Right atrium auricular region (tissue), 2 donors: ENCODE results near the gene FRY. TPM values are rescaled to one million over a fixed set of nuclear protein-coding genes. Genes with fewer than 3 reads are reported as not detected.
A peak's percentile ranks its signal among the peaks of the same experiment; 100 is the strongest.

Experiments
- DNase-seq: peaks from one replicate; pipeline ENCODE4 v3.0.0-alpha.2; 2019; ENCODE audit warnings: low spot score
- H3K27ac ChIP-seq, 2 donors: fragments of 200-600 bp; sonication (generic); 1 replicate in 1 of 2; 2 replicates in 1 of 2; pipeline ENCODE4 v1.5.1; 2016 to 2019
- H3K27me3 ChIP-seq, 2 donors: fragments of 200-600 bp; sonication (generic); one replicate each; pipeline versions ENCODE4 v1.5.1 to v1.6.0; 2017 to 2019
- H3K36me3 ChIP-seq: fragments of 200-600 bp; sonication (generic); one replicate; pipeline ENCODE4 v1.5.1; 2016
- H3K4me1 ChIP-seq, 2 donors: fragments of 200-600 bp; sonication (generic); one replicate each; pipeline versions ENCODE4 v1.5.1 to v1.6.0; 2017 to 2019
- H3K4me3 ChIP-seq, 2 donors: fragments of 200-600 bp; sonication (generic); 1 replicate in 1 of 2; 2 replicates in 1 of 2; pipeline ENCODE4 v1.5.1; 2017 to 2019; ENCODE audit warnings: mild to moderate bottlenecking in 1 of 2, moderate library complexity in 1 of 2
- H3K9me3 ChIP-seq, 2 donors: fragments of 200-600 bp; sonication (generic); one replicate each; pipeline ENCODE4 v1.5.1; 2019
- total RNA-seq, 2 donors: library from RNA; depleted of rRNA; stranded (reverse); fragments of >200 nt; gene quantifications; one replicate each; pipeline ENCODE4 v1.1.0, GENCODE V29; 2016
- TF ChIP-seq, protein P1 (sequence below), 2 donors: fragments of 200-600 bp; sonication (generic); IDR thresholded peaks; one replicate each; pipeline ENCODE4 v1.5.1; 2019; ENCODE audit warnings: antibody characterized with exemption in 2 of 2

Gene FRY
- total RNA-seq, 2 donors from 2014 or later: 94.8 to 183 TPM

DNA sequence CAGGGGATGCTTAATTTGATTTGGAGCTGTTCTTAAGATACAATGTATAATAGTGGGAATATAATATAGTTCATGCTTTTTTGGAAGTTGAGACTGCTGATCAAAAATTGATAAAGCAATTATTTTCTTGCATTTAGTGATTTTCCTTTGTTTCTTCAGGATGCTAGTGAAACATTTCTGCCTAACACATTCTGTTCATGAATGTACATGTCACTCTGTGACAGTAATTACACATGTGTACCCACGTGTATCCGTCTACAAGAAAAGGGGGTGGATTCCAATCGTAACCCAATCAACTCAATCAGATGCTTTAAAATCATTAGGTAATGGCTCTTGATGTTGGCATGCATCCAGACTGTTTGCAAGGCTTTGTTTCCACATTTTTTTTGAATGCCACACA lies 5.0 kb upstream of the FRY start:
- Histone ChIP-seq H3K27ac (no peak overlapping the region), H3K9me3 (no peaks in the 10 kb centered on the region), H3K36me3 (no peaks in the 10 kb centered on the region), H3K27me3 (no peaks in the 10 kb centered on the region), H3K4me3 (no peak overlapping the region), H3K4me1 (peaks cover 0 to 23% of the 10 kb centered on the region in 2 donors)
- no peak for DNase-seq
- TF ChIP-seq, protein P1, sequence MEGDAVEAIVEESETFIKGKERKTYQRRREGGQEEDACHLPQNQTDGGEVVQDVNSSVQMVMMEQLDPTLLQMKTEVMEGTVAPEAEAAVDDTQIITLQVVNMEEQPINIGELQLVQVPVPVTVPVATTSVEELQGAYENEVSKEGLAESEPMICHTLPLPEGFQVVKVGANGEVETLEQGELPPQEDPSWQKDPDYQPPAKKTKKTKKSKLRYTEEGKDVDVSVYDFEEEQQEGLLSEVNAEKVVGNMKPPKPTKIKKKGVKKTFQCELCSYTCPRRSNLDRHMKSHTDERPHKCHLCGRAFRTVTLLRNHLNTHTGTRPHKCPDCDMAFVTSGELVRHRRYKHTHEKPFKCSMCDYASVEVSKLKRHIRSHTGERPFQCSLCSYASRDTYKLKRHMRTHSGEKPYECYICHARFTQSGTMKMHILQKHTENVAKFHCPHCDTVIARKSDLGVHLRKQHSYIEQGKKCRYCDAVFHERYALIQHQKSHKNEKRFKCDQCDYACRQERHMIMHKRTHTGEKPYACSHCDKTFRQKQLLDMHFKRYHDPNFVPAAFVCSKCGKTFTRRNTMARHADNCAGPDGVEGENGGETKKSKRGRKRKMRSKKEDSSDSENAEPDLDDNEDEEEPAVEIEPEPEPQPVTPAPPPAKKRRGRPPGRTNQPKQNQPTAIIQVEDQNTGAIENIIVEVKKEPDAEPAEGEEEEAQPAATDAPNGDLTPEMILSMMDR (IDR thresholded peaks at IDR 0.05): no peak

DNA sequence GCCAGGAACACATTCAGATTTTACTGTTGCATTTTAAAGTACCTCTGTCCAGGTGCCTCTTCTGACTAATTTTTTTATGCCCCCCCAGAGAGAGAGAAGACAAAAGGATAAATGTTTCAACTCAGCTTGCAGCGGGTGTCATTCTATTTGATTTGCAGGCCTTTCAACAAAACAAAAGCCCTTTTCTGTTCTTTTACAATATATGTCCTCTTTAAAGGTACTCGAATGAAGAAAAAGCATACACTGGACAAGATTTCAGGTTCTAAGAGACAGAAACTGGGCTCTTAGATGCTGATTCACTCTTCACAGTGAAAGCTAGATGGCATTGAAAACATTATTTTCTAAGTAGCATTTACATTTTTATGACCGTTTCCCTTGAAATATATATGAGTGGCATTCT lies 2.9 kb upstream of the FRY start:
- Histone ChIP-seq H3K27ac (no peak overlapping the region), H3K4me3 (no peak overlapping the region), H3K36me3 (no peaks in the 10 kb centered on the region), H3K27me3 (no peaks in the 10 kb centered on the region), H3K4me1 (peaks cover 0 to 16% of the 10 kb centered on the region in 2 donors), H3K9me3 (no peaks in the 10 kb centered on the region)
- TF ChIP-seq, protein P1 (IDR thresholded peaks at IDR 0.05): no peak
- DNase-seq: no peak

DNA sequence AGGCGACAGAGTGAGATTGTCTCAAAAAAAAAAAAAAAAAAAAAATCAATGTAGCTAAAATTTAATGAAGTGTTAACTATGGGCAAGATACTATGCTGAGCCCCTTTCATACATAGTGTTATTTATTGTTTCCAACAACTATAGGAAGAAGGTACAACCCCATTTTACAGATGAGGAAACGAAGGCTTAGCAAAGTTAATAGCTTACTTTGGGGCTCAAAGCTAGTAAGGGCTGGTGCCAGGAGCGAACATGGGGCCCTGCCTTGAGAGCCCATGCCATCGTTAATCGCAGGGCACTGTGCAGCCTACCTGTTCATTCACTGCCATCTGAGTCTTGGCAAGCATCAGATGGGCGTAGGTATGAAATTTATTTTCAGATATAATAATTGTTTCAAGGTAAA lies 1.9 kb upstream of the FRY start:
- TF ChIP-seq, protein P1 (IDR thresholded peaks at IDR 0.05): no peak
- Histone ChIP-seq H3K4me3 (no peak overlapping the region), H3K27ac (no peak overlapping the region), H3K9me3 (no peaks in the 10 kb centered on the region), H3K4me1 (peaks cover 0 to 16% of the 10 kb centered on the region in 2 donors), H3K36me3 (no peaks in the 10 kb centered on the region), H3K27me3 (no peaks in the 10 kb centered on the region)
- DNase-seq: no peak

DNA sequence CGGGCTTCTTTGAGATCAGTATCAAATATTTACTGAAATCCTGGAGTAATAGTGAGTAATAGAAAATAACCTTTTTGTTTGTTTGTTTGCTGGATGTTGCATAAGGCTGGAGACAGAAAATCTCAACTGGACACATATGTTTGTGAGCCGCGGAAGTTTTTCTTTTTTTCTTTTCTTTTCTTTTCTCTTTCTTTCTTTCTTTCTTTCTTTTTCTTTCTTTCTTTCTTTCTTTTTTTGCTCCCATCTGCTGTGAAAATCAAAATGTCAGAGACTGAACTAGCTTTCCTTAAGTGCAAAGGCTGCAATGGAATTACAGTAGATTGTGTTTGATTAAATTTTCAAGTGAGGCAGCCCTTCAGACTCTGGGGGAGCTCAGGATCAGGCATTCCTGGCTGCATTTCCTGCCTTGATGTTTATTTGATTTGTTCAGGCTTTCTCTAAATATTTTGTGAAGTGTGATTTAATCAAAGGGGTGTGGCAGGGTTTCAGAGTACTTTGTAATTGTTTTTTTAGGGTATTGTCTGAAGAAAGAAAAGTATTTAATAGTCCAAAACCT lies 319 bp downstream of the FRY start:
- Histone ChIP-seq H3K4me3 (peak overlapping the region; percentile 52 to 80), H3K27ac (peak overlapping the region; percentile 83 to 91), H3K9me3 (no peaks in the 10 kb centered on the region), H3K27me3 (no peaks in the 10 kb centered on the region), H3K36me3 (no peaks in the 10 kb centered on the region), H3K4me1 (peaks cover 0 to 22% of the 10 kb centered on the region in 2 donors)
- no peak for DNase-seq
- TF ChIP-seq, protein P1 (IDR thresholded peaks at IDR 0.05): no peak

DNA sequence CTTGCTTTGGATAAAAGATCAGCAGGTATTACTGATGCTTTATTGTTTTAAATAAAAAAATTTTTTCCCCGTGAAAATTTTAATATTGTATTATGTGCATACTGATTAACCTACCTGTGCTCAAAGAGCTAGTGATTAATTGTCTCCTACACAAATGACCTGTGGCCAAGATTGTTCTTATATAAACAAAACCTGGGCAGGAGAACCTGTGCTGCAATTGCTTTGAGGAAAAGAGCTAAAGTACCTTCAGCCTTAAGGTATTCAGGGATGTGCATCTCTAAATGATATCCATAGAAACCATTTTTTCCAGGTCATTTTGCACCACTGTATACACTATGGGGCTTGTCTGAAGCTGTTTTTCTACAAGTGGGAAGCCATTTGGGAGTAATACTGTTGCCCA lies 1.2 kb downstream of the FRY start:
- Histone ChIP-seq H3K27ac (no peak overlapping the region), H3K4me1 (peaks cover 0 to 22% of the 10 kb centered on the region in 2 donors), H3K9me3 (no peaks in the 10 kb centered on the region), H3K36me3 (no peaks in the 10 kb centered on the region), H3K4me3 (no peak overlapping the region), H3K27me3 (no peaks in the 10 kb centered on the region)
- TF ChIP-seq, protein P1 (IDR thresholded peaks at IDR 0.05): no peak
- DNase-seq: no peak

DNA sequence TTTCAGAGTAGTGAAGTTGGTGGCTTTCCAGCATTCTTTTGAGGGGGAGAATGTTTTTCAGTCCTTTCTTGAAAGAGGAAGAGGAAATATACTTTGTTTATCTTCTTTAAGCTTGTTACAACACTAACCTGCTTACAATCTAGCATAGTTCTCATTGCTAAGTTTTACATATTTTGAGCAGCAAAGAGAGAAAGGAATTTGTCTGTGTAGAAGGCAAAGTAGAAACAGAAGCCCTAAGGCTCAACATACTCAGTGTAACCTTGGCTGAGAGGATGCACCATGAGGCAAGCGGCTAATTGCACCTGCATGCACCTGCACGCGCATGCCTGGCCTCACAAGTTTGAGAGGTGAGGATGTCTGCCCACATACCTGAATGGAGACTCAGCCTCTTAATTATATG lies 2.2 kb downstream of the FRY start:
- Histone ChIP-seq H3K27me3 (no peaks in the 10 kb centered on the region), H3K27ac (no peak overlapping the region), H3K9me3 (no peaks in the 10 kb centered on the region), H3K4me1 (peaks cover 0 to 22% of the 10 kb centered on the region in 2 donors), H3K4me3 (no peak overlapping the region), H3K36me3 (no peaks in the 10 kb centered on the region)
- no peak for DNase-seq
- TF ChIP-seq, protein P1 (IDR thresholded peaks at IDR 0.05): no peak
